ENCODE results near the gene NIN. TPM values are rescaled to one million over a fixed set of nuclear protein-coding genes. Genes with fewer than 3 reads are reported as not detected.

NIN gene
- total RNA-seq, 1 donor from 2014 or later: 156 TPM

DNA sequence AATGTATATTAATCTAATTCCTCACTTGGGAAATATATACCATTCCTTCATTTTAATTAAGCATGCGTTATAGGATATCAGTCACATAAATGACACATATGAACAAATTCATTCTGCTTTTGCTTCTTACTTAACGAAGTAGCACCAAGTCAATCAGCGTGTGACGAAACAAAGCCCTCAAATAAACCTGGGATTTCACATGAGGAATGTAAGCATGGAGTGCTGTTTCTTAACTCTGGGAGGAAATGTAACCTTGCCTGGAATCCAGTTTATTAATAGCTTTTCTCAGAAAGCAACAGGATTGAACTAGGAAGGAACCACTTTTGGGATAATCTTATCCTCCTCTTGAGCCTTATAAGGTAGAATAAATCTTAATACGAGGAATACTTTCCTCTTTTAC, 72.0 kb downstream of the NIN start:
- peaks cover 6% of the 10 kb centered on the region for H3K4me1 Mint-ChIP-seq
- no peak overlapping the region for H3K4me3 Mint-ChIP-seq
- intact Hi-C loops (cut with micrococcal nuclease): loop anchor here (10.0 kb wide), 1 partner anchor 904 kb away; the partner anchor contains the start of gene NEMF
- H3K27ac Mint-ChIP-seq: no peak overlapping the region
- POLR2A ChIA-PET: no interaction called here
- CTCF ChIA-PET: no interaction called here
- no peak for ATAC-seq (ENCODE audit: low read depth)
- TF ChIP-seq, protein P1, sequence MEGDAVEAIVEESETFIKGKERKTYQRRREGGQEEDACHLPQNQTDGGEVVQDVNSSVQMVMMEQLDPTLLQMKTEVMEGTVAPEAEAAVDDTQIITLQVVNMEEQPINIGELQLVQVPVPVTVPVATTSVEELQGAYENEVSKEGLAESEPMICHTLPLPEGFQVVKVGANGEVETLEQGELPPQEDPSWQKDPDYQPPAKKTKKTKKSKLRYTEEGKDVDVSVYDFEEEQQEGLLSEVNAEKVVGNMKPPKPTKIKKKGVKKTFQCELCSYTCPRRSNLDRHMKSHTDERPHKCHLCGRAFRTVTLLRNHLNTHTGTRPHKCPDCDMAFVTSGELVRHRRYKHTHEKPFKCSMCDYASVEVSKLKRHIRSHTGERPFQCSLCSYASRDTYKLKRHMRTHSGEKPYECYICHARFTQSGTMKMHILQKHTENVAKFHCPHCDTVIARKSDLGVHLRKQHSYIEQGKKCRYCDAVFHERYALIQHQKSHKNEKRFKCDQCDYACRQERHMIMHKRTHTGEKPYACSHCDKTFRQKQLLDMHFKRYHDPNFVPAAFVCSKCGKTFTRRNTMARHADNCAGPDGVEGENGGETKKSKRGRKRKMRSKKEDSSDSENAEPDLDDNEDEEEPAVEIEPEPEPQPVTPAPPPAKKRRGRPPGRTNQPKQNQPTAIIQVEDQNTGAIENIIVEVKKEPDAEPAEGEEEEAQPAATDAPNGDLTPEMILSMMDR (IDR thresholded peaks at IDR 0.05): no peak
- no peaks in the 10 kb centered on the region for H3K9me3 Mint-ChIP-seq
- H3K36me3 Mint-ChIP-seq (ENCODE audit: low read depth): peaks cover 56% of the 10 kb centered on the region
- DNase-seq: no peak
- no peaks in the 10 kb centered on the region for H3K27me3 Mint-ChIP-seq

DNA sequence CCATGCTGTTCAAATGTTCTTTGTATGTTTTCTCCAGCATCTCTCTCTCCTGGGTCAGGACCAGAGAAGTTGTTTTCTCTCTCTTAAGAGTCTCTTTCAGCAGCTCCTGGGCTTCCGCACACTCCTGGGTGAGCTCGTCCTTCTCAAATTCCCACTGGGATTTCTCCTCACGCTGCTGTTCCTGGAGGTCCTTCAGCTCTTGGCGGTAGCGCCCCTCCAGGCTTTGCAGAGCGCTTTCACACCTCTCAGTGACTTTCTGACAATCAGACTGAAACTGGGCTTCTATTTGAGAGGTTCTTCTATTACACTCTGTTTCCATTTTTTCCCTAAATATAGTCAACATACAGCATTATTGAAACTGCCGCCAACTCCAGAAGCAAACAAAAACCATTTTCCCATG, 72.7 kb downstream of the NIN start:
- H3K27ac Mint-ChIP-seq: no peak overlapping the region
- no peaks in the 10 kb centered on the region for H3K9me3 Mint-ChIP-seq
- peaks cover 56% of the 10 kb centered on the region for H3K36me3 Mint-ChIP-seq (ENCODE audit: low read depth)
- peaks cover 6% of the 10 kb centered on the region for H3K4me1 Mint-ChIP-seq
- intact Hi-C loops (cut with micrococcal nuclease): loop anchor here (10.0 kb wide), 1 partner anchor 904 kb away; the partner anchor contains the start of gene NEMF
- TF ChIP-seq, protein P1 (IDR thresholded peaks at IDR 0.05): no peak
- DNase-seq: no peak
- ChIA-PET CTCF (interaction anchor here (1.3 to 5.1 kb wide), 4 partner anchors 18 to 138 kb away, joined by 3 to 29 read pairs (median 8); no protein-coding TSS in a partner anchor), POLR2A (interaction anchor here (1.4 kb wide), 1 partner anchor 10 kb away, joined by 3 read pairs; no protein-coding TSS in a partner anchor)
- H3K4me3 Mint-ChIP-seq: no peak overlapping the region
- no peak for ATAC-seq (ENCODE audit: low read depth)
- H3K27me3 Mint-ChIP-seq: no peaks in the 10 kb centered on the region

DNA sequence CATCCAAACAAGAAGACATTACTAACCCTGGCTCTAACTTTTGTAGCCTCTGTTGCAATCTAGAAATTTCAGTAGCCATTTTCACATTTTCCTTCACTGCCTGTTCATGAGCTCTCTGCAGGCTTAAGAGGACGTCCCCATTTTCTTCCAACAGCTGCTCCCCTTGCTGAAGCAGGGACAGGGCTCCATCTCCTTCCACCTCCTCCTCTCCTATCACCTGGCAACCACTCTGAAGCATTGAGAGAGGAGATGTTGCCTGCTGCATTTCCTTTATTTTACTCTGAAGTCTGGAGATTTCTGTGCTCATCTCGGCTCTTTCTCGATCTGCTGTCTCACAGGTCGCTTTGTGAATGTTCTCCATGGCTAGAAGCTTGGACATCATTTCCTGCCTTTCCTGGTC, 73.3 kb downstream of the NIN start:
- H3K4me3 Mint-ChIP-seq: no peak overlapping the region
- intact Hi-C loops (cut with micrococcal nuclease): loop anchor here (2.0 to 10.0 kb wide), 5 partner anchors 15 to 903 kb away; partner anchors contain the start of genes NEMF and NIN
- TF ChIP-seq, protein P1 (IDR thresholded peaks at IDR 0.05): no peak
- ATAC-seq (ENCODE audit: low read depth) (no peak), DNase-seq (no peak)
- H3K36me3 Mint-ChIP-seq (ENCODE audit: low read depth): peaks cover 56% of the 10 kb centered on the region
- no peaks in the 10 kb centered on the region for H3K27me3 Mint-ChIP-seq
- ChIA-PET CTCF (interaction anchor here (0.9 to 5.1 kb wide), 5 partner anchors 16 to 138 kb away, joined by 3 to 29 read pairs (median 7); no protein-coding TSS in a partner anchor), POLR2A (interaction anchor here (1.4 to 1.7 kb wide), 3 partner anchors 10 to 103 kb away, joined by 3 to 8 read pairs (median 4); partner anchors contain the start of gene SAV1)
- H3K4me1 Mint-ChIP-seq: peaks cover 6% of the 10 kb centered on the region
- H3K9me3 Mint-ChIP-seq: no peaks in the 10 kb centered on the region
- no peak overlapping the region for H3K27ac Mint-ChIP-seq

DNA sequence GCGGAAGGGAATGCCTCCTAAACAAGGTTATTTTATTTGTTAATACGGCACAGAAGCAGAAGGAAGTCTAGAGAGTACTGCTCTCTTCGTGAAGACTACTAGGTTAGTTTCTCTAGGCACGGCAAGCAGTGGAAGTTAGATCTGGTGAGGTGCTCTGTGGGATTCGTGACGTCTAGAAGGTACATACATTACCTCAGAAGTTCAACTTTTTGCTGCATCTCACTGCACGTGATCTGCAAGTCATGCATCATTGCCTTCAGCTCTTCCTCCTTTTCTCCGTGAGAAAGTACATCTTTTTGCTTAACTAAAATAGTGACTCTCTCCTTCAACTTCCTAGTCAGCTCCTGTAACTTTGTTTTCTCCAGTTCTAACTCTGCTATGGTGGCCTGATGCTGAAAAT, 74.7 kb downstream of the NIN start:
- peaks cover 6% of the 10 kb centered on the region for H3K4me1 Mint-ChIP-seq
- no peak overlapping the region for H3K27ac Mint-ChIP-seq
- H3K4me3 Mint-ChIP-seq: no peak overlapping the region
- intact Hi-C loops (cut with micrococcal nuclease): loop anchor here (1.0 to 10.0 kb wide), 6 partner anchors 17 to 901 kb away; partner anchors contain the start of genes NEMF and NIN
- TF ChIP-seq, protein P1 (IDR thresholded peaks at IDR 0.05): no peak
- H3K9me3 Mint-ChIP-seq: no peaks in the 10 kb centered on the region
- DNase-seq (peak; percentile 28), ATAC-seq (ENCODE audit: low read depth) (peak; percentile 91)
- peaks cover 52% of the 10 kb centered on the region for H3K36me3 Mint-ChIP-seq (ENCODE audit: low read depth)
- CTCF ChIA-PET: interaction anchor here (1.4 to 5.1 kb wide), 3 partner anchors 20 to 104 kb away, joined by 5 to 29 read pairs (median 10); no protein-coding TSS in a partner anchor
- POLR2A ChIA-PET: interaction anchor here (0.5 to 1.7 kb wide), 4 partner anchors 14 to 371 kb away, joined by 3 to 8 read pairs (median 6); partner anchors contain the start of gene SAV1
- no peaks in the 10 kb centered on the region for H3K27me3 Mint-ChIP-seq

DNA sequence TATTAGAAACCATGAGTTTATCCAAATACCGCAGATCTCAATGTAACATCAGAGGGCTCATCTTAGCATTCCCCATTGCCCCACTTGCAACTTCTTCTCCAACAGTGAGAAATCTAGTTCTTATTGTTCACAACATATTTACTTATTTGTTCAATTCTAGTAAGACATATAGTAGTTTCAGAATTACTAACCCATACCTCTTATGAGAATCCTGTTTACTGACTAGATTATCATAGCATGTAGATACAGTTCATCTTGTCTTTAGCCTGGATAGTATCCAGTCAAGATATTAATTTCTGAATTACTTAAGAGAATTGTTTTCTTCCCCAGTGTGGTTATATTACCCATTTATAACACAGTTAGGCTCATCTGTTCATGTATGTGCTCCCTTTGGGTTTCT, 80.6 kb downstream of the NIN start:
- TF ChIP-seq, protein P1 (IDR thresholded peaks at IDR 0.05): no peak
- Mint-ChIP-seq H3K27ac (no peak overlapping the region), H3K36me3 (ENCODE audit: low read depth) (peaks cover 89% of the 10 kb centered on the region), H3K4me1 (peaks cover 8% of the 10 kb centered on the region), H3K9me3 (no peaks in the 10 kb centered on the region), H3K4me3 (no peak overlapping the region), H3K27me3 (no peaks in the 10 kb centered on the region)
- no peak for ATAC-seq (ENCODE audit: low read depth)
- POLR2A ChIA-PET: interaction anchor here (0.6 kb wide), 1 partner anchor 438 kb away, joined by 6 read pairs; no protein-coding TSS in a partner anchor
- intact Hi-C loops (cut with micrococcal nuclease): loop anchor here (10.0 kb wide), 1 partner anchor 896 kb away; the partner anchor contains the start of gene NEMF
- CTCF ChIA-PET: no interaction called here
- no peak for DNase-seq

All from activated B cell treated with CpG ODN at 0.5 μM for 24 hours (primary cell).